Natural killer cell (primary cell): Measurements from ENCODE around the gene ZNF324B. TPM values are rescaled to one million over a fixed set of nuclear protein-coding genes. Genes with fewer than 3 reads are reported as not detected.

Experiments
- ATAC-seq, 3 donors: fragments of 150-1000 bp in 2 of 3; fragments of 200-7000 bp in 1 of 3; cut with Tn5 transposase; 1 replicate in 1 of 3; 2 replicates in 2 of 3; pipeline ENCODE4 v1.10.0; 2021; ENCODE audit warnings: mild to moderate bottlenecking in 2 of 3, moderate library complexity in 2 of 3
- DNase-seq, 2 donors: peaks; one replicate each; pipeline versions ENCODE4 v3.0.0 to v3.0.0-alpha.2; 2013 to 2021; ENCODE audit warnings: mixed read lengths in 1 of 2
- H3K27ac ChIP-seq: one replicate; pipeline ENCODE4 v1.5.1; 2013; ENCODE audit warnings: mild to moderate bottlenecking, low read length
- H3K27me3 ChIP-seq: one replicate; pipeline ENCODE4 v1.6.1; 2013; ENCODE audit warnings: low read length; ENCODE audit not compliant: control insufficient read depth, insufficient read depth
- H3K36me3 ChIP-seq: one replicate; pipeline ENCODE4 v1.6.1; 2013; ENCODE audit warnings: low read length; ENCODE audit not compliant: control insufficient read depth, insufficient read depth
- H3K4me1 ChIP-seq: one replicate; pipeline ENCODE4 v1.6.1; 2013; ENCODE audit warnings: low read length; ENCODE audit not compliant: control insufficient read depth, insufficient read depth
- H3K4me3 ChIP-seq: one replicate; pipeline ENCODE4 v1.5.1; 2013; ENCODE audit warnings: low read length
- H3K9me3 ChIP-seq: one replicate; pipeline ENCODE4 v1.6.1; 2013; ENCODE audit warnings: low read length; ENCODE audit not compliant: control insufficient read depth, insufficient read depth
- H3K27ac Mint-ChIP-seq, 2 donors: one replicate each; pipeline ENCODE4 v1.8.0; 2022; ENCODE audit warnings: mild to moderate bottlenecking in 2 of 2, mixed read lengths in 2 of 2, moderate library complexity in 1 of 2
- H3K27me3 Mint-ChIP-seq, 2 donors: one replicate each; pipeline ENCODE4 v1.8.0; 2022; ENCODE audit warnings: low read depth in 2 of 2, mixed read lengths in 2 of 2
- H3K36me3 Mint-ChIP-seq: one replicate; pipeline ENCODE4 v1.8.0; 2022; ENCODE audit warnings: mixed read lengths
- H3K4me1 Mint-ChIP-seq, 2 donors: one replicate each; pipeline ENCODE4 v1.8.0; 2022; ENCODE audit warnings: mixed read lengths in 2 of 2
- H3K4me3 Mint-ChIP-seq: one replicate; pipeline ENCODE4 v1.8.0; 2022; ENCODE audit warnings: mild to moderate bottlenecking, moderate library complexity, mixed read lengths
- H3K9me3 Mint-ChIP-seq, 2 donors: one replicate each; pipeline ENCODE4 v1.8.0; 2022; ENCODE audit warnings: mixed read lengths in 2 of 2
- WGBS: methylation state at CpG from one replicate; pipeline ENCODE4 v1.1.7; 2013; ENCODE audit warnings: missing lambda C conversion rate; ENCODE audit not compliant: insufficient coverage; 5-methylcytosine and 5-hydroxymethylcytosine counted together
- intact Hi-C: fragments of 100-400 bp; cut with micrococcal nuclease; formaldehyde crosslinking; loops from one replicate; pipeline ENCODE4 v1.14.2; 2022
- total RNA-seq, 4 donors: library from RNA; stranded (reverse); fragments of 120-200 nt in 1 of 4; gene quantifications; one replicate each; pipeline versions ENCODE4 v1.2.3 to v1.2.4, GENCODE V29; 2013 to 2022
- TF ChIP-seq, protein P1 (sequence below): fragments of 200-600 bp; IDR thresholded peaks from one replicate; pipeline ENCODE4 v1.8.0; 2022; ENCODE audit warnings: antibody characterized with exemption

ZNF324B gene
- total RNA-seq, 3 donors from 2014 or later (not counting 1 experiment from before 2014, with no cell fraction given): 10.4 to 11.4 (median 11.4) TPM

DNA sequence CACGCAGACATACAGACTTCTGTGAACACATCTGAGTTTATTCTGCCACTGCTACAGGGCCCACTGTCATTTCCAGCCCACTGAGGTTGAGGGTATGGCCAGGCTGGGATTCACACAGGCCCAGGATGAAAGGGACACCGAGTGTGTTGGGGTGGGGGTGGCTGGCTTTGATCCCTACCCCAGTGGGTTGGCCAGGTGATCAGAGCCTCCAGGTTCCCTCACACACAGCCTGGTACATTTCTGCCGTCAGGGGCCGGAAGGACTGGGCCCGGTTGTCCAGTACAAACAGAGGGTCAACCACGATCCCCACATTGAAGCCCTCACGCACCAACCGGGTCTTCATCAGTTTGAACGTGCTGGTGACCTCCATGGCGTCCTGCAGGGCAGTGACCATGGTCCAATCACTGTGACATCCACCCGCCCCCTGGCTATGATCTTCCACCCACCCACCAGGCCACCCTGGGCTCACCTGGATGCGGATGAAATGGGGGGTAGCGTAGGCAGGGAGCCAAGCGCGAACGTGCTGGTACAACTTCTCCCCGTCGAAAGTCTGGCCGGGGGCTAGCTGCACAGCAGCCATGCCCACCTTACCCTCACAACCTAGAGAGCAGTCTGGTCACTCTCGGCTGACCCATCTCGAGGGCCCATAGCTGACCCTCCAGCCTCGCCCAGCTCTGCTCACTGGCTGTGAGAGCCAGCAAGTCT is 47.0 kb downstream of the ZNF324B start:
- peaks cover 14 to 18% of the 10 kb centered on the region in 2 donors for H3K4me1 Mint-ChIP-seq
- H3K27ac ChIP-seq: peak overlapping the region; percentile 88
- TF ChIP-seq, protein P1, sequence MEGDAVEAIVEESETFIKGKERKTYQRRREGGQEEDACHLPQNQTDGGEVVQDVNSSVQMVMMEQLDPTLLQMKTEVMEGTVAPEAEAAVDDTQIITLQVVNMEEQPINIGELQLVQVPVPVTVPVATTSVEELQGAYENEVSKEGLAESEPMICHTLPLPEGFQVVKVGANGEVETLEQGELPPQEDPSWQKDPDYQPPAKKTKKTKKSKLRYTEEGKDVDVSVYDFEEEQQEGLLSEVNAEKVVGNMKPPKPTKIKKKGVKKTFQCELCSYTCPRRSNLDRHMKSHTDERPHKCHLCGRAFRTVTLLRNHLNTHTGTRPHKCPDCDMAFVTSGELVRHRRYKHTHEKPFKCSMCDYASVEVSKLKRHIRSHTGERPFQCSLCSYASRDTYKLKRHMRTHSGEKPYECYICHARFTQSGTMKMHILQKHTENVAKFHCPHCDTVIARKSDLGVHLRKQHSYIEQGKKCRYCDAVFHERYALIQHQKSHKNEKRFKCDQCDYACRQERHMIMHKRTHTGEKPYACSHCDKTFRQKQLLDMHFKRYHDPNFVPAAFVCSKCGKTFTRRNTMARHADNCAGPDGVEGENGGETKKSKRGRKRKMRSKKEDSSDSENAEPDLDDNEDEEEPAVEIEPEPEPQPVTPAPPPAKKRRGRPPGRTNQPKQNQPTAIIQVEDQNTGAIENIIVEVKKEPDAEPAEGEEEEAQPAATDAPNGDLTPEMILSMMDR: no peak
- peaks cover 6% of the 10 kb centered on the region for H3K9me3 ChIP-seq
- intact Hi-C loops: loop anchor here (1.0 kb wide), 3 partner anchors 21 to 46 kb away; partner anchors contain the start of genes TRIM28, ZBTB45 and ZNF446
- no peak for DNase-seq
- H3K9me3 Mint-ChIP-seq: peaks cover 10 to 11% of the 10 kb centered on the region in 2 donors
- H3K27me3 Mint-ChIP-seq: no peaks in the 10 kb centered on the region
- no peaks in the 10 kb centered on the region for H3K36me3 ChIP-seq
- no peaks in the 10 kb centered on the region for H3K36me3 Mint-ChIP-seq
- 64% methylated on average over 22 of the region's 22 CpGs for whole genome bisulfite sequencing
- H3K4me3 Mint-ChIP-seq: peak overlapping the region; percentile 91
- H3K4me3 ChIP-seq: peak overlapping the region; percentile 74
- H3K27ac Mint-ChIP-seq: peak overlapping the region; percentile 88 to 97
- no peaks in the 10 kb centered on the region for H3K27me3 ChIP-seq
- no peak for ATAC-seq
- H3K4me1 ChIP-seq: peaks cover 23% of the 10 kb centered on the region

DNA sequence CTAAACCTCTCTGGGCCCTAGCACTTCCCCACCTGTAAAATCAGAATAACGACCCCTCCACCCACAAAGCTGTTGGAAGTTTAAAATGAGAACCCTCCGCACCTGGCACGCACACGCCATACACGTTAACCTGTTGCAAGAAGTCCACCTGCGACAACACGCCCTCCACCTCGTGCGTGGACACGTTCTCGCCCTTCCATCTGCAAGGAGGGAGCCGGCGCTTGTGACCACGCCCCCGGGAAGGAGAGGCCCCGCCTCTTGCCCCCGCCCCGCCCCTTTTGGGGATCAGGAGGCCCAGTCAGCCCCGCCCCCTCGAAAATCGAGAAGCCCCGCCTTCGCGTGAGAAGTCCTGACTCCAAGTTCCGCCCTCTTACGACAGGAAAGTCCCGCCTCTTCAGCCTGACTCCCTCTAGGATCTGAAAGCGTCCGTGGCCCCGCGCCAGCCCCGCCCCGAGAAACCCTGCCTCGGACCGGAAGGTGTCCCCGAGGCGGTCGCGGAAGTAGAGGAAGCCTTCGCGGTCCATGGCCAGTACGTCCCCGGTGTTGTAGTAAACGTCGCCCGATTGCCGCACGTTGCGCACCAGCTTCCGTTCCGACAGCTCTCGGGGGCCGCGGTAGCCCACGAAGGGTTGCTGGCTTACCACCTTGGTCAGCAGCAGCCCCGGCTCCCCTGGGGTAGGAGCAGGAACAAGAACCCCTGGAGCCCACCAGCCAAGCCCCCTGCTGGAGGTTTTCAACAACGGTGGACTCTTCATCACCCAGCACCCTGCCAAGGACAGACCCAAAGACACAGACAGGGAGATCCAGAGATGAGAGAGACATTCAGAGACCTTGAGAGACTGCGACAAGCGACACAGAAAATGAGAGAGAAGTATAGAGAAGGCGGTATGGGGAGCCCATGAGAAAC is 47.9 kb downstream of the ZNF324B start:
- peak overlapping the region; percentile 88 to 97 for H3K27ac Mint-ChIP-seq
- TF ChIP-seq, protein P1: peak; percentile 23
- Histone ChIP-seq H3K4me3 (peak overlapping the region; percentile 74), H3K27me3 (no peaks in the 10 kb centered on the region), H3K9me3 (peaks cover 6% of the 10 kb centered on the region), H3K36me3 (no peaks in the 10 kb centered on the region), H3K4me1 (peaks cover 23% of the 10 kb centered on the region), H3K27ac (peak overlapping the region; percentile 88)
- no peaks in the 10 kb centered on the region for H3K27me3 Mint-ChIP-seq
- intact Hi-C loops: loop anchor here (1.0 kb wide), 3 partner anchors 20 to 45 kb away; partner anchors contain the start of genes TRIM28, ZBTB45 and ZNF446
- DNase-seq (peak; percentile 85 to 96), ATAC-seq (peak; percentile 88 to 93 (median 89))
- 2% methylated on average over 60 of the region's 60 CpGs for WGBS
- peaks cover 14 to 18% of the 10 kb centered on the region in 2 donors for H3K4me1 Mint-ChIP-seq
- peaks cover 10 to 11% of the 10 kb centered on the region in 2 donors for H3K9me3 Mint-ChIP-seq
- no peaks in the 10 kb centered on the region for H3K36me3 Mint-ChIP-seq
- H3K4me3 Mint-ChIP-seq: peak overlapping the region; percentile 91

DNA sequence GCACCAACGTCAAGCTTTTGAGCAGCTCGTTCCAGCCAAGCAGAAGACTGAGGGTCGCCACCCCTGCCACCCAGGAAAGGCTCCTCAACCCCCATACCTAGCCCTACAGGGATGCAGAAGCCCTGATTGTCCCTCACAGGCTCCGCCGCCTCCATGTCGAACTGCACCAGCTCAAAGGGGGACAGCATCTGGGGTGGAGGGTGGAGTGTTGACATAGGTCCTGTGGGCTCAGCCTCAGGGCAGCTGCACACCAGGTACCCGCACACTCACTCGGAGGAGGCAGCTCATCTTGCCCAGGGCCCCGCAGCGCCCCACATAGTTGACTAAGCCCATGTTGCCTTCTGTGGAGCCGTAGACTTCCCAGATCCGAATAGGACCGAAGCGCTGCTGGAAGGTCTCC is 48.8 kb downstream of the ZNF324B start:
- peak in 1 of 2 donors; percentile 25 for DNase-seq
- Mint-ChIP-seq H3K36me3 (no peaks in the 10 kb centered on the region), H3K27ac (peak overlapping the region; percentile 88 to 97), H3K4me3 (no peak overlapping the region), H3K4me1 (peaks cover 14 to 18% of the 10 kb centered on the region in 2 donors), H3K27me3 (no peaks in the 10 kb centered on the region), H3K9me3 (peaks cover 10 to 11% of the 10 kb centered on the region in 2 donors)
- ATAC-seq: no peak
- Histone ChIP-seq H3K4me1 (peaks cover 23% of the 10 kb centered on the region), H3K9me3 (peaks cover 6% of the 10 kb centered on the region), H3K36me3 (no peaks in the 10 kb centered on the region), H3K4me3 (no peak overlapping the region), H3K27ac (peak overlapping the region; percentile 88), H3K27me3 (no peaks in the 10 kb centered on the region)
- TF ChIP-seq, protein P1: no peak
- WGBS: 96% methylated on average over 14 of the region's 14 CpGs
- intact Hi-C loops: no loop called here

Other genes with a start within 250 kb of the ZNF324B start
- 10 to 100 TPM; 21.9 to 31.5 (median 21.9) TPM for gene ZNF544, start 222.7 kb upstream of the ZNF324B start, total RNA-seq
- 1 to 10 TPM; 6.4 to 8.7 (median 7.7) TPM for gene ZNF8, start 172.7 kb upstream of the ZNF324B start, total RNA-seq
- gene ERVK3-1, start 146.2 kb upstream of the ZNF324B start, total RNA-seq: 100 to 1,000 TPM in 2 of 3 donors, 10 to 100 TPM in 1; 96.1 to 142 (median 119) TPM
- gene ZSCAN22, start 124.6 kb upstream of the ZNF324B start, total RNA-seq: 1 to 10 TPM; 2.9 to 4.8 (median 3.2) TPM
- gene A1BG, start 98.1 kb upstream of the ZNF324B start, total RNA-seq: 10 to 100 TPM in 1 of 3 donors, 1 to 10 TPM in 2; 2.0 to 10.6 (median 3.5) TPM
- gene ZNF497, start 88.9 kb upstream of the ZNF324B start, total RNA-seq: under 1 TPM; 0.40 to 0.61 (median 0.60) TPM
- gene ZNF837, start 70.6 kb upstream of the ZNF324B start, total RNA-seq: 1 to 10 TPM in 2 of 3 donors, under 1 TPM in 1; 0.63 to 1.4 (median 1.3) TPM
- gene RPS5, start 64.4 kb upstream of the ZNF324B start, total RNA-seq: 100 to 1,000 TPM; 406 to 580 (median 525) TPM
- under 1 TPM in 1 of 3 donors, not detected in 2; 0.39 TPM for gene RNF225, start 56.0 kb upstream of the ZNF324B start, total RNA-seq
- 1 to 10 TPM; 1.6 to 3.9 (median 2.8) TPM for gene ZNF584, start 43.0 kb upstream of the ZNF324B start, total RNA-seq
- 1 to 10 TPM in 2 of 3 donors, under 1 TPM in 1; 0.88 to 1.6 (median 1.5) TPM for gene ZNF132, start 11.5 kb upstream of the ZNF324B start, total RNA-seq
- gene ZNF324, start 15.5 kb downstream of the ZNF324B start, total RNA-seq: 10 to 100 TPM; 21.3 to 23.7 (median 23.3) TPM
- 10 to 100 TPM; 11.9 to 14.5 (median 13.5) TPM for gene ZNF446, start 24.7 kb downstream of the ZNF324B start, total RNA-seq
- 1 to 10 TPM; 4.6 to 7.0 (median 4.7) TPM for gene SLC27A5, start 60.4 kb downstream of the ZNF324B start, total RNA-seq
- 10 to 100 TPM in 1 of 3 donors, 1 to 10 TPM in 2; 9.6 to 12.6 (median 9.8) TPM for gene ZBTB45, start 68.2 kb downstream of the ZNF324B start, total RNA-seq
- gene TRIM28, start 92.4 kb downstream of the ZNF324B start, total RNA-seq: 100 to 1,000 TPM; 330 to 451 (median 408) TPM
- gene CHMP2A, start 103.5 kb downstream of the ZNF324B start, total RNA-seq: 10 to 100 TPM; 82.7 to 95.7 (median 94.7) TPM
- gene UBE2M, start 107.0 kb downstream of the ZNF324B start, total RNA-seq: 10 to 100 TPM; 71.0 to 89.5 (median 81.9) TPM
- 10 to 100 TPM; 24.9 to 40.1 (median 37.3) TPM for gene MZF1, start 121.7 kb downstream of the ZNF324B start, total RNA-seq